Astrocyte (in vitro differentiated cells and primary cell): ENCODE measurements around the gene LCN1. TPM values are rescaled to one million over a fixed set of nuclear protein-coding genes. Genes with fewer than 3 reads are reported as not detected.

Source experiments
- DNase-seq: peaks from one replicate; pipeline ENCODE4 v3.0.0-alpha.2; 2010; ENCODE audit warnings: low read depth
- FAIRE-seq: peaks from 2 replicates; lab custom pipeline; 2011; peaks lifted over from hg19 to GRCh38; lab: Jason Lieb, UNC
- H2AFZ ChIP-seq: 2 replicates; pipeline ENCODE4 v1.6.0; 2012; ENCODE audit warnings: low read depth, low read length, inconsistent platforms
- H3K27ac ChIP-seq: 2 replicates; pipeline ENCODE4 v1.5.1; 2011; ENCODE audit warnings: low read depth, low read length, inconsistent platforms
- H3K27me3 ChIP-seq: 2 replicates; pipeline ENCODE4 v1.6.0; 2011; ENCODE audit warnings: low read length, inconsistent platforms; ENCODE audit not compliant: insufficient read depth
- H3K36me3 ChIP-seq: 2 replicates; pipeline ENCODE4 v1.5.1; 2011; ENCODE audit warnings: low read length, inconsistent platforms; ENCODE audit not compliant: insufficient read depth
- H3K4me1 ChIP-seq: 2 replicates; pipeline ENCODE4 v1.5.1; 2011; ENCODE audit warnings: low read length, inconsistent platforms; ENCODE audit not compliant: insufficient read depth
- H3K4me2 ChIP-seq: 2 replicates; pipeline ENCODE4 v1.6.0; 2012; ENCODE audit warnings: low read length, inconsistent platforms
- H3K4me3 ChIP-seq: 2 replicates; pipeline ENCODE4 v1.5.1; 2011; ENCODE audit warnings: low read depth, mild to moderate bottlenecking, low read length, inconsistent platforms; ENCODE audit not compliant: insufficient read depth
- H3K79me2 ChIP-seq: 2 replicates; pipeline ENCODE4 v1.6.0; 2012; ENCODE audit warnings: mild to moderate bottlenecking, low read length, inconsistent platforms; ENCODE audit not compliant: insufficient read depth
- H3K9ac ChIP-seq: 2 replicates; pipeline ENCODE4 v1.6.0; 2012; ENCODE audit warnings: mild to moderate bottlenecking, low read length, inconsistent platforms
- H3K9me3 ChIP-seq: 2 replicates; pipeline ENCODE4 v1.5.1; 2012; ENCODE audit warnings: low read depth, mild to moderate bottlenecking, low read length, inconsistent platforms; ENCODE audit not compliant: insufficient read depth
- H4K20me1 ChIP-seq: 2 replicates; pipeline ENCODE4 v1.6.0; 2012; ENCODE audit warnings: low read length, inconsistent platforms; ENCODE audit not compliant: insufficient read depth
- H3K27ac Mint-ChIP-seq: one replicate; pipeline ENCODE4 v1.8.0; 2021; ENCODE audit warnings: mild to moderate bottlenecking, mixed read lengths; ENCODE audit not compliant: unreplicated experiment
- H3K27me3 Mint-ChIP-seq: one replicate; pipeline ENCODE4 v1.8.0; 2021; ENCODE audit warnings: low read depth, mixed read lengths; ENCODE audit not compliant: unreplicated experiment
- H3K36me3 Mint-ChIP-seq: one replicate; pipeline ENCODE4 v1.8.0; 2021; ENCODE audit warnings: low read depth, mixed read lengths; ENCODE audit not compliant: unreplicated experiment
- H3K4me1 Mint-ChIP-seq: one replicate; pipeline ENCODE4 v1.8.0; 2021; ENCODE audit warnings: low read depth, mixed read lengths; ENCODE audit not compliant: unreplicated experiment
- H3K4me3 Mint-ChIP-seq: one replicate; pipeline ENCODE4 v1.8.0; 2021; ENCODE audit warnings: mild to moderate bottlenecking, moderate library complexity, mixed read lengths; ENCODE audit not compliant: unreplicated experiment
- H3K9me3 Mint-ChIP-seq: one replicate; pipeline ENCODE4 v1.8.0; 2021; ENCODE audit warnings: mild to moderate bottlenecking, mixed read lengths; ENCODE audit not compliant: unreplicated experiment
- EZH2 ChIP-seq: IDR thresholded peaks from 2 replicates; pipeline ENCODE4 v1.6.1; 2012; ENCODE audit warnings: mild to moderate bottlenecking, low read length, inconsistent platforms; ENCODE audit not compliant: insufficient read depth
- total RNA-seq: library from RNA; stranded (reverse); gene quantifications from 2 replicates; pipeline ENCODE4 v1.2.1, GENCODE V29; 2021
- TF ChIP-seq, protein P1 (sequence below): IDR thresholded peaks from 2 replicates; pipeline ENCODE4 v1.5.1; 2011; ENCODE audit warnings: low read depth, mild to moderate bottlenecking, inconsistent platforms, low read length, moderate library complexity; ENCODE audit not compliant: insufficient read depth

The LCN1 gene
- total RNA-seq, 1 donor from 2014 or later = not detected

DNA sequence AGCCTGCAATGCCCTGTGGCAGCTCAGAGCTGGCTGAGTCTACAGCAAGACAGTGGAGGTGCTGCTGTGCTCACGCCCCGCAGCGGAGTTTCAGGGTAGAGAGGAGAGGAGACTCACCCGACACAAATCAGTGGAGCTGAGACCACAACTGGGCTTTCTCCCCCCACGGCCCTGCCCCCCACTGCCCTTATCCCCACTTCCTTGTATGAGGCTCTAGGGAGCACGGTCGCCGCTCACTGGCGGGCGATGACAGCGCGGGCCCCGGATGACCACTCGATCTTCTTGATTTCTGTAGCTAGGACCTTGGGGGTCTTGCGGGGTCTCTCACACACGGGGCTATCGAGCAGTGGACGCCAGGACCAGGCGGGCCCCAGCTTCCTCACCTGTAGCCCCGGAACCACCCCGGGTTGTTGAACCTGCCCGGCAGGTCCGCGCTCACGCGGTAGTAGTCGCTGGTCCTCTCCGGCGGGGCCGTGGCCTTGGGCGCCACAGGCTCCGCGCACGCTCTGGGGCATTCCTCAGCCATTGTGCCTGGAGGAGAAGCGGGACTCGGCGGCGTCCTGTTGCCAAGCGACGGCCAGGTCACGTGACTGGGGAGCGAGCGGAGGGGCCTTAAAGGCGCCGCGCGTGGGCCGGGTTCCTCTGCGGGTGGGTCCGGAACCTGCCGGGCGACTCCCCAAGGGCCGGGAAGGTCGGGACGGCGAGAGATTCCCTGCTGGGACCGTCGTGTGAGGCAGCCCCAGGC, 21.7 kb upstream of the LCN1 start:
- no peaks in the 10 kb centered on the region for H3K27me3 Mint-ChIP-seq
- H3K27ac ChIP-seq = no peak overlapping the region
- peak overlapping the region; percentile 87 for H2AFZ ChIP-seq

DNA sequence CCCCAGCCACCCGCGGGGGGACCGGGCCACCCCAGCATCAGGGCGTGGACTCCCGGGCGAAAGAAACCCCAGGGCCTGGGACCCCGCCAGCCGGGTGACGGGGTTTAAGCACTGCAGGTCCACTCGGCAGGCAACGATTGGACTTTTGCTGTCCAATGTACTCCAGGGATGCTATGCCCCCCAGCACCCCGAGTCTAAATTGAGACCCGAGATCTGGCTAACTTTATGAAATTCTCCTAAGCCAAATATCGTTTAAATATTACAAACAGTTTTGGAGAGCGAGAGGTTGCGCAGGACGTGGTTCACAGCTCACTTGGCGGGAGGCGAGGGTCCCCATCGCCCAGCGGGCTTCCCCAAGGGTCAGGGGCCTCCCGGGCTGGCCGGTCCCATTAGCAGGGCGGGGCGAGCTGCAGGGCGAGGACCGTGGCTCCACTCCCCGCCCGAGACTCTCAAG, 21.1 kb upstream of the LCN1 start:
- DNase-seq = peak; percentile 38
- Histone ChIP-seq H3K27ac (no peak overlapping the region), H3K36me3 (no peaks in the 10 kb centered on the region), H4K20me1 (peaks cover 38% of the 10 kb centered on the region), H3K9me3 (no peaks in the 10 kb centered on the region), H2AFZ (peak overlapping the region; percentile 87), H3K27me3 (no peaks in the 10 kb centered on the region), H3K4me1 (peaks cover 14% of the 10 kb centered on the region), H3K4me3 (peak overlapping the region; percentile 68), H3K4me2 (peak overlapping the region; percentile 93), H3K9ac (peak overlapping the region; percentile 89), H3K79me2 (peaks cover 27% of the 10 kb centered on the region)
- Mint-ChIP-seq H3K27ac (no peak overlapping the region), H3K9me3 (no peaks in the 10 kb centered on the region), H3K36me3 (peaks cover 11% of the 10 kb centered on the region), H3K4me3 (peak overlapping the region; percentile 85), H3K4me1 (peaks cover 7% of the 10 kb centered on the region), H3K27me3 (no peaks in the 10 kb centered on the region)
- TF ChIP-seq, protein P1, sequence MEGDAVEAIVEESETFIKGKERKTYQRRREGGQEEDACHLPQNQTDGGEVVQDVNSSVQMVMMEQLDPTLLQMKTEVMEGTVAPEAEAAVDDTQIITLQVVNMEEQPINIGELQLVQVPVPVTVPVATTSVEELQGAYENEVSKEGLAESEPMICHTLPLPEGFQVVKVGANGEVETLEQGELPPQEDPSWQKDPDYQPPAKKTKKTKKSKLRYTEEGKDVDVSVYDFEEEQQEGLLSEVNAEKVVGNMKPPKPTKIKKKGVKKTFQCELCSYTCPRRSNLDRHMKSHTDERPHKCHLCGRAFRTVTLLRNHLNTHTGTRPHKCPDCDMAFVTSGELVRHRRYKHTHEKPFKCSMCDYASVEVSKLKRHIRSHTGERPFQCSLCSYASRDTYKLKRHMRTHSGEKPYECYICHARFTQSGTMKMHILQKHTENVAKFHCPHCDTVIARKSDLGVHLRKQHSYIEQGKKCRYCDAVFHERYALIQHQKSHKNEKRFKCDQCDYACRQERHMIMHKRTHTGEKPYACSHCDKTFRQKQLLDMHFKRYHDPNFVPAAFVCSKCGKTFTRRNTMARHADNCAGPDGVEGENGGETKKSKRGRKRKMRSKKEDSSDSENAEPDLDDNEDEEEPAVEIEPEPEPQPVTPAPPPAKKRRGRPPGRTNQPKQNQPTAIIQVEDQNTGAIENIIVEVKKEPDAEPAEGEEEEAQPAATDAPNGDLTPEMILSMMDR = no peak
- TF ChIP-seq EZH2 = no peak
- FAIRE-seq = no peak

More for the DNA sequence above, 21.7 kb upstream of the LCN1 start:
- Histone ChIP-seq H3K9ac (peak overlapping the region; percentile 89), H3K27me3 (no peaks in the 10 kb centered on the region), H3K4me1 (peaks cover 14% of the 10 kb centered on the region), H3K79me2 (peaks cover 27% of the 10 kb centered on the region), H3K36me3 (no peaks in the 10 kb centered on the region), H3K4me3 (peak overlapping the region; percentile 68), H4K20me1 (peaks cover 32% of the 10 kb centered on the region), H3K4me2 (peak overlapping the region; percentile 93), H3K9me3 (no peaks in the 10 kb centered on the region)
- Mint-ChIP-seq H3K36me3 (peaks cover 9% of the 10 kb centered on the region), H3K9me3 (no peaks in the 10 kb centered on the region), H3K4me1 (peaks cover 7% of the 10 kb centered on the region), H3K4me3 (peak overlapping the region; percentile 85), H3K27ac (no peak overlapping the region)
- DNase-seq (peak; percentile 71), FAIRE-seq (no peak)
- TF ChIP-seq, protein P1 = no peak
- TF ChIP-seq EZH2 = no peak
